Endothelial cell of umbilical vein (primary cell): ENCODE results near the gene CDK5RAP2.
"Not testable (repeated sequence)": the region's sequence is repeated elsewhere in the genome, so short reads cannot be mapped to it uniquely, and the experiment has no call there.

Experiments used
- CTCF ChIP-seq, 2 donors: IDR thresholded peaks; 1 replicate in 1 of 2; 2 replicates in 1 of 2; pipeline ENCODE4 v1.5.1; 2011; ENCODE audit warnings: low read length in 2 of 2, mild to moderate bottlenecking in 2 of 2, moderate library complexity in 2 of 2, control low read depth in 1 of 2, inconsistent platforms in 1 of 2, low read depth in 1 of 2; ENCODE audit not compliant: insufficient read depth in 1 of 2; ENCODE audit errors: extremely low read depth in 1 of 2
- EZH2 ChIP-seq: IDR thresholded peaks from 2 replicates; pipeline ENCODE4 v1.6.1; 2012; ENCODE audit warnings: borderline replicate concordance, low read depth, mild to moderate bottlenecking, moderate library complexity, low read length, inconsistent platforms; ENCODE audit not compliant: severe bottlenecking
- FOS ChIP-seq: IDR thresholded peaks from 2 replicates; pipeline ENCODE4 v1.6.1; 2011; ENCODE audit warnings: mild to moderate bottlenecking, low read length, moderate library complexity, borderline replicate concordance; ENCODE audit not compliant: insufficient read depth
- JUN ChIP-seq: IDR thresholded peaks from 2 replicates; pipeline ENCODE4 v1.6.1; 2011; ENCODE audit warnings: borderline replicate concordance, low read depth; ENCODE audit not compliant: insufficient read length, insufficient read depth
- POLR2A ChIP-seq: IDR thresholded peaks from 2 replicates; pipeline ENCODE4 v1.6.1; 2012; ENCODE audit warnings: low read depth, mild to moderate bottlenecking, control low read depth, low read length
- POLR2AphosphoS5 ChIP-seq: IDR thresholded peaks from 2 replicates; pipeline ENCODE4 v1.6.1; 2012; ENCODE audit warnings: low read depth, mild to moderate bottlenecking, control low read depth, low read length, moderate library complexity; ENCODE audit not compliant: insufficient read depth
- TF ChIP-seq, protein P1 (sequence below): IDR thresholded peaks from 2 replicates; pipeline ENCODE4 v1.6.1; 2011; ENCODE audit not compliant: insufficient read depth, insufficient read length

DNA sequence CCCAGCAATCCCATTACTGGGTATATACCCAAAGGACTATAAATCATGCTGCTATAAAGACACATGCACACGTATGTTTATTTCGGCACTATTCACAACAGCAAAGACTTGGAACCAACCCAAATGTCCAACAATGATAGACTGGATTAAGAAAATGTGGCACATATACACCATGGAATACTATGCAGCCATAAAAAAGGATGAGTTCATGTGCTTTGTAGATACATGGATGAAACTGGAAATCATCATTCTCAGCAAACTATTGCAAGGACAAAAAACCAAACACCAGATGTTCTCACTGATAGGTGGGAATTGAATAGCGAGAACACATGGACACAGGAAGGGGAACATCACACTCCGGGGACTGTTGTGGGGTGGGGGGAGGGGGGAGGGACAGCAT lies 64.0 kb downstream of the CDK5RAP2 start:
- not testable (repeated sequence) for TF ChIP-seq POLR2A; CTCF (IDR thresholded peaks at IDR 0.05; ENCODE audit: extremely low read depth in 1 of 2, insufficient read depth in 1 of 2, low read depth in 1 of 2, low read length in 2 of 2); FOS; EZH2; POLR2AphosphoS5; JUN
- TF ChIP-seq, protein P1, sequence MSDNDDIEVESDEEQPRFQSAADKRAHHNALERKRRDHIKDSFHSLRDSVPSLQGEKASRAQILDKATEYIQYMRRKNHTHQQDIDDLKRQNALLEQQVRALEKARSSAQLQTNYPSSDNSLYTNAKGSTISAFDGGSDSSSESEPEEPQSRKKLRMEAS = not testable (repeated sequence)
